Upper lobe of right lung (tissue), 1 donor: Measurements from ENCODE around the gene PHF14. TPM values are rescaled to one million over a fixed set of nuclear protein-coding genes. Genes with fewer than 3 reads are reported as not detected.

Source experiments
- ATAC-seq: fragments of 200-7000 bp; cut with Tn5 transposase; one replicate; pipeline ENCODE4 v1.9.1; 2020; ENCODE audit warnings: mild to moderate bottlenecking, moderate library complexity
- DNase-seq: peaks from one replicate; pipeline ENCODE4 v3.0.0-alpha.2; 2020
- H3K27ac ChIP-seq: fragments of 200-600 bp; one replicate; pipeline ENCODE4 v1.8.0; 2022
- H3K27me3 ChIP-seq: fragments of 200-600 bp; one replicate; pipeline ENCODE4 v1.8.0; 2022; ENCODE audit warnings: mild to moderate bottlenecking
- H3K36me3 ChIP-seq: fragments of 200-600 bp; one replicate; pipeline ENCODE4 v1.8.0; 2022
- H3K4me1 ChIP-seq: fragments of 200-600 bp; one replicate; pipeline ENCODE4 v1.8.0; 2022
- H3K4me3 ChIP-seq: fragments of 200-600 bp; one replicate; pipeline ENCODE4 v1.8.0; 2022; ENCODE audit warnings: mild to moderate bottlenecking
- H3K9me3 ChIP-seq: fragments of 200-600 bp; one replicate; pipeline ENCODE4 v1.8.0; 2022
- CTCF ChIP-seq: fragments of 200-600 bp; IDR thresholded peaks from one replicate; pipeline ENCODE4 v1.8.0; 2022; ENCODE audit warnings: antibody characterized with exemption
- intact Hi-C: fragments of 100-400 bp; cut with DNase I; formaldehyde crosslinking; loops from one replicate; pipeline ENCODE4 v1.11.0; 2022
- total RNA-seq: library from RNA; stranded (reverse); fragmentation: NEBNext Ultra II Directional; extraction: Animal tissue kit (Norgen Biotek cat#: 25700); gene quantifications from one replicate; pipeline ENCODE4 v1.2.1, GENCODE V29; 2021
- donor health status: DM: no; HTN: yes; CAD: no; lungs with severe emphysema.

Gene PHF14
- total RNA-seq, 1 donor from 2014 or later = 30.4 TPM

- H3K36me3 ChIP-seq = no peaks in the 10 kb centered on the region
- no peaks in the 10 kb centered on the region for H3K9me3 ChIP-seq
- no peaks in the 10 kb centered on the region for H3K27me3 ChIP-seq
- DNase-seq = no peak
- H3K4me3 ChIP-seq = no peak overlapping the region
- no peak for ATAC-seq
- no peaks in the 10 kb centered on the region for H3K4me1 ChIP-seq
- intact Hi-C loops = no loop called here
- H3K27ac ChIP-seq = no peak overlapping the region
- no peak for TF ChIP-seq CTCF
These were observed 211.6 kb downstream of the PHF14 start for GRCh38 chr7:11185179-11185815.

- Histone ChIP-seq H3K4me3 (no peak overlapping the region), H3K9me3 (no peaks in the 10 kb centered on the region), H3K27ac (no peak overlapping the region), H3K4me1 (no peaks in the 10 kb centered on the region), H3K36me3 (no peaks in the 10 kb centered on the region), H3K27me3 (no peaks in the 10 kb centered on the region)
- TF ChIP-seq CTCF = no peak
- ATAC-seq = no peak
- intact Hi-C loops = no loop called here
- no peak for DNase-seq
These were observed 215.0 kb downstream of the PHF14 start for GRCh38 chr7:11188529-11189310.

- no peak for TF ChIP-seq CTCF
- H3K4me1 ChIP-seq = peaks cover 12% of the 10 kb centered on the region
- H3K4me3 ChIP-seq = no peak overlapping the region
- H3K9me3 ChIP-seq = no peaks in the 10 kb centered on the region
- intact Hi-C loops = no loop called here
- DNase-seq (no peak), ATAC-seq (no peak)
- no peaks in the 10 kb centered on the region for H3K36me3 ChIP-seq
- no peaks in the 10 kb centered on the region for H3K27me3 ChIP-seq
- no peak overlapping the region for H3K27ac ChIP-seq
These were observed 217.4 kb downstream of the PHF14 start for GRCh38 chr7:11191081-11191480.

- Histone ChIP-seq H3K36me3 (no peaks in the 10 kb centered on the region), H3K4me1 (peaks cover 13% of the 10 kb centered on the region), H3K27me3 (no peaks in the 10 kb centered on the region), H3K9me3 (no peaks in the 10 kb centered on the region), H3K4me3 (no peak overlapping the region), H3K27ac (no peak overlapping the region)
- intact Hi-C loops = no loop called here
- no peak for DNase-seq
- TF ChIP-seq CTCF = no peak
- ATAC-seq = no peak
These were observed 218.0 kb downstream of the PHF14 start for GRCh38 chr7:11191574-11192220.

- Histone ChIP-seq H3K36me3 (no peaks in the 10 kb centered on the region), H3K4me3 (peak overlapping the region; percentile 40), H3K4me1 (peaks cover 13% of the 10 kb centered on the region), H3K9me3 (no peaks in the 10 kb centered on the region), H3K27ac (peak overlapping the region; percentile 60), H3K27me3 (no peaks in the 10 kb centered on the region)
- no peak for TF ChIP-seq CTCF
- ATAC-seq = no peak
- intact Hi-C loops = no loop called here
- DNase-seq = no peak
These were observed 218.8 kb downstream of the PHF14 start for GRCh38 chr7:11192506-11192905.
